Esophagus squamous epithelium (tissue), 5 donors: Measurements from ENCODE around the gene NPHP1. TPM values are rescaled to one million over a fixed set of nuclear protein-coding genes. Genes with fewer than 3 reads are reported as not detected.

Experiments used
- DNase-seq: peaks from one replicate; lab custom pipeline; 2025; lab: John Stamatoyannopoulos, UW
- H3K27ac ChIP-seq, 4 donors: fragments of 200-600 bp; sonication (generic); one replicate each; pipeline ENCODE4 v1.5.1; 2016 to 2019; ENCODE audit warnings: mild to moderate bottlenecking in 1 of 4
- H3K27me3 ChIP-seq, 4 donors: fragments of 200-600 bp; sonication (generic); 1 replicate in 3 of 4; 2 replicates in 1 of 4; pipeline versions ENCODE4 v1.5.1 to v1.6.0; 2017 to 2021; ENCODE audit warnings: antibody characterized with exemption in 1 of 4
- H3K36me3 ChIP-seq, 3 donors: fragments of 200-600 bp; sonication (generic); one replicate each; pipeline ENCODE4 v1.5.1; 2016 to 2019
- H3K4me1 ChIP-seq, 3 donors: fragments of 200-600 bp; sonication (generic); one replicate each; pipeline ENCODE4 v1.5.1; 2017 to 2019
- H3K4me3 ChIP-seq, 4 donors: fragments of 200-600 bp; sonication (generic); 1 replicate in 3 of 4; 2 replicates in 1 of 4; pipeline ENCODE4 v1.5.1; 2016 to 2019; ENCODE audit warnings: mild to moderate bottlenecking in 2 of 4, moderate library complexity in 1 of 4
- H3K9me3 ChIP-seq, 3 donors: fragments of 200-600 bp; sonication (generic); one replicate each; pipeline ENCODE4 v1.5.1; 2016 to 2019
- CTCF ChIP-seq, 6 experiments: fragments of 450-650 bp in 4 of 6; fragments of 200-600 bp in 2 of 6; sonication (generic) in 2 of 6; IDR thresholded peaks; one replicate each; pipeline ENCODE4 v1.5.1; 2016 to 2019; ENCODE audit warnings: antibody characterized with exemption in 6 of 6, mild to moderate bottlenecking in 4 of 6, moderate library complexity in 4 of 6
- POLR2A ChIP-seq, 4 donors: fragments of 450-650 bp; IDR thresholded peaks; one replicate each; pipeline ENCODE4 v1.6.1; 2017; ENCODE audit warnings: antibody characterized with exemption in 4 of 4, mild to moderate bottlenecking in 4 of 4, moderate library complexity in 3 of 4
- WGBS, 2 donors: methylation state at CpG; one replicate each; pipeline ENCODE4 v1.1.5; 2018; 5-methylcytosine and 5-hydroxymethylcytosine counted together
- intact Hi-C: fragments of 100-400 bp; cut with DNase I; formaldehyde crosslinking; loops from one replicate; pipeline ENCODE4 v1.15.0; 2022
- total RNA-seq, 4 donors: library from RNA; depleted of rRNA; stranded (reverse); fragments of >200 nt; gene quantifications; one replicate each; pipeline ENCODE4 v1.1.0, GENCODE V29; 2016
- donor health status: DM: yes; HTN: yes; CAD: no.

NPHP1 gene
- total RNA-seq, 4 donors from 2014 or later = 0.57 to 3.8 (median 1.5) TPM

- TF ChIP-seq CTCF (IDR thresholded peaks at IDR 0.05) = no peak
- no peak for TF ChIP-seq POLR2A (IDR thresholded peaks at IDR 0.05)
- intact Hi-C loops = no loop called here
- DNase-seq = no peak
- Histone ChIP-seq H3K4me1 (peaks cover 60 to 87% (median 64%) of the 10 kb centered on the region in 3 donors), H3K36me3 (peaks cover 0 to 5% (median 0%) of the 10 kb centered on the region in 3 donors), H3K4me3 (peak overlapping the region in 1 of 4 donors; percentile 7), H3K27ac (peak overlapping the region; percentile 86 to 97 (median 94)), H3K27me3 (no peaks in the 10 kb centered on the region), H3K9me3 (no peaks in the 10 kb centered on the region)
- WGBS, 2 donors = 13 to 16% methylated on average over 7 to 8 of the region's 8 CpGs
Observed at GRCh38 chr2:110105608-110106467, 99.0 kb downstream of the NPHP1 start.

- DNase-seq = no peak
- no peak overlapping the region for H3K4me3 ChIP-seq
- peaks cover 65 to 92% (median 70%) of the 10 kb centered on the region in 3 donors for H3K4me1 ChIP-seq
- TF ChIP-seq POLR2A (IDR thresholded peaks at IDR 0.05) (no peak), CTCF (IDR thresholded peaks at IDR 0.05) (no peak)
- H3K9me3 ChIP-seq = no peaks in the 10 kb centered on the region
- H3K27ac ChIP-seq = peak overlapping the region; percentile 86 to 97 (median 94)
- intact Hi-C loops = no loop called here
- peaks cover 0 to 5% (median 0%) of the 10 kb centered on the region in 3 donors for H3K36me3 ChIP-seq
- WGBS, 2 donors = 55 to 89% methylated on average over 1 to 3 of the region's 4 CpGs
- no peaks in the 10 kb centered on the region for H3K27me3 ChIP-seq
Observed at GRCh38 chr2:110105183-110105582, 99.6 kb downstream of the NPHP1 start.

- WGBS, 2 donors = 31 to 33% methylated on average over 9 to 10 of the region's 10 CpGs
- intact Hi-C loops = no loop called here
- TF ChIP-seq POLR2A (IDR thresholded peaks at IDR 0.05) = no peak
- TF ChIP-seq CTCF (IDR thresholded peaks at IDR 0.05) = no peak
- Histone ChIP-seq H3K36me3 (peaks cover 0 to 5% (median 0%) of the 10 kb centered on the region in 3 donors), H3K27ac (peak overlapping the region; percentile 86 to 97 (median 94)), H3K4me3 (no peak overlapping the region), H3K27me3 (no peaks in the 10 kb centered on the region), H3K9me3 (no peaks in the 10 kb centered on the region), H3K4me1 (peaks cover 71 to 96% (median 75%) of the 10 kb centered on the region in 3 donors)
- no peak for DNase-seq
Observed at GRCh38 chr2:110104025-110104771, 100.6 kb downstream of the NPHP1 start.

GRCh38 chr2:110103061-110103961 lies 101.5 kb downstream of the NPHP1 start:
- TF ChIP-seq CTCF (IDR thresholded peaks at IDR 0.05) = no peak
- no peak for TF ChIP-seq POLR2A (IDR thresholded peaks at IDR 0.05)
- H3K36me3 ChIP-seq = peaks cover 0 to 5% (median 0%) of the 10 kb centered on the region in 3 donors
- WGBS, 2 donors = 53 to 93% methylated on average over 3 to 5 of the region's 20 CpGs
- peaks cover 76 to 99% (median 77%) of the 10 kb centered on the region in 3 donors for H3K4me1 ChIP-seq
- intact Hi-C loops = no loop called here
- H3K4me3 ChIP-seq = no peak overlapping the region
- no peaks in the 10 kb centered on the region for H3K27me3 ChIP-seq
- DNase-seq = no peak
- no peaks in the 10 kb centered on the region for H3K9me3 ChIP-seq
- peak overlapping the region; percentile 86 to 97 (median 94) for H3K27ac ChIP-seq
